ENCODE measurements around the gene ASTE1. TPM values are rescaled to one million over a fixed set of nuclear protein-coding genes. Genes with fewer than 3 reads are reported as not detected.

The ASTE1 gene
- total and polyA plus RNA-seq, 2 donors (not counting 1 experiment from before 2014, with no cell fraction given) = 6.3 to 6.6 TPM

GRCh38 chr3:131033480-131034080 lies 7.0 kb upstream of the ASTE1 start:
- Histone ChIP-seq H3K4me2 (ENCODE audit: extremely low read depth, insufficient read depth, low read length) (no peak overlapping the region), H3K4me3 (replicated peaks in 1 of 4; ENCODE audit: control extremely low read depth in 1 of 4, insufficient read depth in 1 of 4, low read depth in 3 of 4, low read length in 4 of 4) (no peak overlapping the region), H4K20me1 (ENCODE audit: control insufficient read depth, extremely low read depth, insufficient read depth, low read length) (no peaks in the 10 kb centered on the region), H2AFZ (ENCODE audit: low read length) (no peak overlapping the region), H3K36me3 (ENCODE audit: control insufficient read depth, insufficient read depth, low read length) (no peaks in the 10 kb centered on the region), H3K27ac (ENCODE audit: insufficient read depth, low read length) (no peak overlapping the region), H3K79me2 (ENCODE audit: control insufficient read depth, insufficient read depth, low read length) (no peaks in the 10 kb centered on the region), H3K9me3 (ENCODE audit: control insufficient read depth, insufficient read depth, low read depth, low read length) (no peaks in the 10 kb centered on the region), H3K4me1 (ENCODE audit: control insufficient read depth, extremely low read depth, insufficient read depth, low read length) (peaks cover 6% of the 10 kb centered on the region), H3K9ac (ENCODE audit: insufficient read depth, low read length) (no peak overlapping the region), H3K27me3 (ENCODE audit: control insufficient read depth, insufficient read depth, low read length) (no peaks in the 10 kb centered on the region)
- DNase-seq (ENCODE audit: low read depth in 2 of 2) = peak; percentile 27 to 72
- peak; percentile 28 to 48 for TF ChIP-seq CTCF (conservative IDR thresholded peaks at IDR 0.05 in 1 of 2, IDR thresholded peaks at IDR 0.05 in 1 of 2; ENCODE audit: low read depth in 1 of 2, low read length in 2 of 2)
- no peak for TF ChIP-seq EZH2 (IDR thresholded peaks at IDR 0.05; ENCODE audit: low read length, missing control alignments)

GRCh38 chr3:131031660-131032059 lies 5.0 kb upstream of the ASTE1 start:
- H3K4me2 ChIP-seq (ENCODE audit: extremely low read depth, insufficient read depth, low read length) = no peak overlapping the region
- no peaks in the 10 kb centered on the region for H3K79me2 ChIP-seq (ENCODE audit: control insufficient read depth, insufficient read depth, low read length)
- no peak overlapping the region for H3K27ac ChIP-seq (ENCODE audit: insufficient read depth, low read length)
- DNase-seq (ENCODE audit: low read depth in 2 of 2) = peak in 1 of 2 donors; percentile 18
- no peaks in the 10 kb centered on the region for H3K9me3 ChIP-seq (ENCODE audit: control insufficient read depth, insufficient read depth, low read depth, low read length)
- no peak overlapping the region for H3K4me3 ChIP-seq (replicated peaks in 1 of 4; ENCODE audit: control extremely low read depth in 1 of 4, insufficient read depth in 1 of 4, low read depth in 3 of 4, low read length in 4 of 4)
- TF ChIP-seq EZH2 (IDR thresholded peaks at IDR 0.05; ENCODE audit: low read length, missing control alignments) (no peak), CTCF (conservative IDR thresholded peaks at IDR 0.05 in 1 of 2, IDR thresholded peaks at IDR 0.05 in 1 of 2; ENCODE audit: low read depth in 1 of 2, low read length in 2 of 2) (no peak)
- no peak overlapping the region for H2AFZ ChIP-seq (ENCODE audit: low read length)
- no peaks in the 10 kb centered on the region for H3K27me3 ChIP-seq (ENCODE audit: control insufficient read depth, insufficient read depth, low read length)
- H3K36me3 ChIP-seq (ENCODE audit: control insufficient read depth, insufficient read depth, low read length) = no peaks in the 10 kb centered on the region
- peaks cover 3% of the 10 kb centered on the region for H3K4me1 ChIP-seq (ENCODE audit: control insufficient read depth, extremely low read depth, insufficient read depth, low read length)
- no peaks in the 10 kb centered on the region for H4K20me1 ChIP-seq (ENCODE audit: control insufficient read depth, extremely low read depth, insufficient read depth, low read length)
- no peak overlapping the region for H3K9ac ChIP-seq (ENCODE audit: insufficient read depth, low read length)

- H4K20me1 ChIP-seq (ENCODE audit: control insufficient read depth, extremely low read depth, insufficient read depth, low read length) = no peaks in the 10 kb centered on the region
- no peaks in the 10 kb centered on the region for H3K4me1 ChIP-seq (ENCODE audit: control insufficient read depth, extremely low read depth, insufficient read depth, low read length)
- no peak overlapping the region for H3K9ac ChIP-seq (ENCODE audit: insufficient read depth, low read length)
- no peaks in the 10 kb centered on the region for H3K79me2 ChIP-seq (ENCODE audit: control insufficient read depth, insufficient read depth, low read length)
- no peaks in the 10 kb centered on the region for H3K27me3 ChIP-seq (ENCODE audit: control insufficient read depth, insufficient read depth, low read length)
- H3K4me2 ChIP-seq (ENCODE audit: extremely low read depth, insufficient read depth, low read length) = no peak overlapping the region
- no peaks in the 10 kb centered on the region for H3K9me3 ChIP-seq (ENCODE audit: control insufficient read depth, insufficient read depth, low read depth, low read length)
- H3K36me3 ChIP-seq (ENCODE audit: control insufficient read depth, insufficient read depth, low read length) = no peaks in the 10 kb centered on the region
- no peak overlapping the region for H2AFZ ChIP-seq (ENCODE audit: low read length)
- no peak for DNase-seq (ENCODE audit: low read depth in 2 of 2)
- H3K27ac ChIP-seq (ENCODE audit: insufficient read depth, low read length) = no peak overlapping the region
- no peak overlapping the region for H3K4me3 ChIP-seq (replicated peaks in 1 of 4; ENCODE audit: control extremely low read depth in 1 of 4, insufficient read depth in 1 of 4, low read depth in 3 of 4, low read length in 4 of 4)
- TF ChIP-seq CTCF (conservative IDR thresholded peaks at IDR 0.05 in 1 of 2, IDR thresholded peaks at IDR 0.05 in 1 of 2; ENCODE audit: low read depth in 1 of 2, low read length in 2 of 2) (no peak), EZH2 (IDR thresholded peaks at IDR 0.05; ENCODE audit: low read length, missing control alignments) (no peak)
Observed at GRCh38 chr3:131028844-131029243, 2.2 kb upstream of the ASTE1 start.
